MG63 (cell line): Measurements from ENCODE around the gene KAT2B. TPM values are rescaled to one million over a fixed set of nuclear protein-coding genes. Genes with fewer than 3 reads are reported as not detected.

Experiments used
- DNase-seq: peaks from one replicate; pipeline ENCODE4 v3.0.0-alpha.2; 2020
- H3K27me3 ChIP-seq: fragments of 250-450 bp; sonication (Bioruptor Pico); 2 replicates; pipeline ENCODE4 v1.5.1; 2020; ENCODE audit warnings: mild to moderate bottlenecking, moderate library complexity
- H3K36me3 ChIP-seq: fragments of 250-450 bp; sonication (Bioruptor Pico); 2 replicates; pipeline ENCODE4 v1.5.1; 2020; ENCODE audit warnings: mild to moderate bottlenecking, moderate library complexity
- H3K4me3 ChIP-seq: fragments of 250-450 bp; sonication (Bioruptor Pico); 2 replicates; pipeline ENCODE4 v1.5.1; 2020; ENCODE audit warnings: mild to moderate bottlenecking, moderate library complexity
- H3K9me3 ChIP-seq: fragments of 250-450 bp; sonication (Bioruptor Pico); 2 replicates; pipeline ENCODE4 v1.5.1; 2020; ENCODE audit warnings: mild to moderate bottlenecking, moderate library complexity
- total RNA-seq: library from RNA; depleted of rRNA; stranded (reverse); fragments of >200 nt; shearing (Covaris generic); gene quantifications from 2 replicates; pipeline ENCODE4 v1.2.3, GENCODE V29; 2014; ENCODE audit warnings: low replicate concordance; rRNA removed

KAT2B gene
- total RNA-seq, 1 experiment from 2014 or later, result 10.8 TPM

DNA sequence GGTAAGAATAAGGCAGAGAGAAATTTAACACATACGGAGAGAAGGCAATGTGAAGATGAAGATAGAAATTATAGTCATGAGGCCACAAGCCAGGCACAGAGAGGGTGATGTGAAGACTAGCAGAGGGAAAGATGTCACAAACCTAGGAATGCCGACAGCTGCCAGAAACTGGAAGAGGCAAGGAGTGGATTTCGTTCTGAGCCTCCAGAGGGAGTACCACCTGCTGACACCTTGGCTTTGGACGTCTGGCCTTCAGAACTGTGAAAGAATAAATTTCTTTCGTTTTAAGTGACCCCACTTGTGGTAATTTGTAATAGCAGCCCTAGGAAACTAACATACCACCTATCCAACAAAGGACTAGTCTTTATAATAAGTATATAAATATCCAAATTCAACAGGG, 150.7 kb downstream of the KAT2B start:
- no peak for DNase-seq
- Histone ChIP-seq H3K9me3 (no peaks in the 10 kb centered on the region), H3K4me3 (no peak overlapping the region), H3K27me3 (0 out of 2 replicates have a peak, but pooled peaks cover 3% of the 10 kb centered on the region), H3K36me3 (no peaks in the 10 kb centered on the region)

DNA sequence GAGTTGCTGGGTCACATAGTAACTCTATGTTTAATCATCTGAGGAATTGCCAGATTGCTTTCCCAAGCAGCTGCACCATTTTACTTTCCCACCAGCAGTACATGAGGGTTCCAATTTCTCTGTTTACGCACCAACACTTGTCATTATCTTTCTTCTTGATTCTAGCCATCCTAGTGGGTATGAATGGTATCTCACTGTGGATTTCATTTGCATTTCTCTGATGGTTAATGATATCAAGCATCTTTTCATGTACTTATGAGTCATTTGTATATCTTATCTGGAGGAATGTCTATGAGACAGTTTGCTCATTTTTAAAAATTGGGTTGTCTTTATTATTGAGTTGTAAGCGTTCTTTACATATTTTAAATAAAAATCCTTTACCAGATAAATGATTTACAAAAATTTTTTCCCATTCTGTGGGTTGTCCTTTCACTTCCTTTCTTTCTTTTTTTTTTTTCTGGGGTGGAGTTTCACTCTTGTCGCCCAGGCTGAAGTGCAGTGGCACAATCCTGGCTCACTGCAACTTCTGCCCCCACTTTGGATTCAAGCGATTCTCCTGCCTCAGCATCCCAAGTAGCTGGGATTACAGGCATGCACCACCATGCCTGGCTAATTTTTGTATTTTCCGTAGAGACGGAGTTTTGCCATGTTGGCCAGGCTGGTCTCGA, 154.7 kb downstream of the KAT2B start:
- DNase-seq, result no peak
- H3K27me3 ChIP-seq, result no peaks in the 10 kb centered on the region
- H3K9me3 ChIP-seq, result no peaks in the 10 kb centered on the region
- no peak overlapping the region for H3K4me3 ChIP-seq
- H3K36me3 ChIP-seq, result no peaks in the 10 kb centered on the region

DNA sequence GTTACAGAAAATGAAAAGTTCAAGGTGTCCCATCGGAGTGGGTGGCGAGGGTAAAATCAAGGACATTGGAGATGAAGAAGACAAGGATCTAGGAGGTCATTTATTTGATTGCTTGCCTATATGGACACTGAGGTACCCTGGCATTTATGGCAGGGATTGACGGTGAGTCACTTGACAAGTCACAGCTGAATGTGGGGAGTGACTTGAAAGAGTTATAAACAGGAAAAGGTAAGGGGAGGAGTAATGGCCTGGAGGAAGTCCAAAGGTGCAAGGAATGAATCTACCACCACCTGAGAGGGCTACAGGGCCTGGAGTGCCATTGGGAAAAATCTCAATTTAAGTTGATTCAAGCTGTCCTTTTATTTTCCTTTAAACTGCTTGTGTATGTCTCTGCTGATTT, 157.5 kb downstream of the KAT2B start:
- Histone ChIP-seq H3K36me3 (no peaks in the 10 kb centered on the region), H3K9me3 (no peaks in the 10 kb centered on the region), H3K4me3 (no peak overlapping the region), H3K27me3 (no peaks in the 10 kb centered on the region)
- DNase-seq, result no peak

DNA sequence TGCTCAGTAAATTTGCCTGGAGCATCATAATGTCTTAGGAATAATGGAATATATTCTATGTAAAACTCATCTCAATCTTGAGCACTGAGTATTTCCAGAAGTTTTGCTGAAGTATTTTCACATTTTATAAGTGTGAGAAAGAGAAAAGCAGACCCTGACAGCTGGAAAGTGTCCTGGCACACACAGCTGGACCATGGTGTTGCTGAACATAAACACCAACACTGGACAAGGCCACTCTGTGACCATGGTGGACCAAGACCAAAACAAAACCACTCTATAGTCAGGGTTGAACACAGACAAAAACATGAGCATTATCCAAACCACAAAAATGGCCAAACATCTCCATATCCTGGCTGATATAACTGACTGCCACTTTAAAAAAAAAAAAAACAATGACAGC, 160.9 kb downstream of the KAT2B start:
- DNase-seq, result no peak
- Histone ChIP-seq H3K4me3 (no peak overlapping the region), H3K9me3 (no peaks in the 10 kb centered on the region), H3K27me3 (no peaks in the 10 kb centered on the region), H3K36me3 (no peaks in the 10 kb centered on the region)

Other genes with a start within 250 kb of the KAT2B start
- gene EFHB, start 106.2 kb upstream of the KAT2B start, total RNA-seq, result not detected in 2 replicates
- gene RAB5A, start 93.3 kb upstream of the KAT2B start, total RNA-seq, result 22.1 and 38.1 TPM in 2 replicates
- not detected in 2 replicates for gene PP2D1, start 28.2 kb upstream of the KAT2B start, total RNA-seq
- 4.4 and 10.6 TPM in 2 replicates for gene SGO1, start 145.8 kb downstream of the KAT2B start, total RNA-seq